ENCODE data around the gene CCT6A. TPM values are rescaled to one million over a fixed set of nuclear protein-coding genes. Genes with fewer than 3 reads are reported as not detected.
"Not testable (repeated sequence)": the region's sequence is repeated elsewhere in the genome, so short reads cannot be mapped to it uniquely, and the experiment has no call there.

CCT6A gene
- 100 to 1,000 TPM; 173 to 236 TPM for total RNA-seq

DNA sequence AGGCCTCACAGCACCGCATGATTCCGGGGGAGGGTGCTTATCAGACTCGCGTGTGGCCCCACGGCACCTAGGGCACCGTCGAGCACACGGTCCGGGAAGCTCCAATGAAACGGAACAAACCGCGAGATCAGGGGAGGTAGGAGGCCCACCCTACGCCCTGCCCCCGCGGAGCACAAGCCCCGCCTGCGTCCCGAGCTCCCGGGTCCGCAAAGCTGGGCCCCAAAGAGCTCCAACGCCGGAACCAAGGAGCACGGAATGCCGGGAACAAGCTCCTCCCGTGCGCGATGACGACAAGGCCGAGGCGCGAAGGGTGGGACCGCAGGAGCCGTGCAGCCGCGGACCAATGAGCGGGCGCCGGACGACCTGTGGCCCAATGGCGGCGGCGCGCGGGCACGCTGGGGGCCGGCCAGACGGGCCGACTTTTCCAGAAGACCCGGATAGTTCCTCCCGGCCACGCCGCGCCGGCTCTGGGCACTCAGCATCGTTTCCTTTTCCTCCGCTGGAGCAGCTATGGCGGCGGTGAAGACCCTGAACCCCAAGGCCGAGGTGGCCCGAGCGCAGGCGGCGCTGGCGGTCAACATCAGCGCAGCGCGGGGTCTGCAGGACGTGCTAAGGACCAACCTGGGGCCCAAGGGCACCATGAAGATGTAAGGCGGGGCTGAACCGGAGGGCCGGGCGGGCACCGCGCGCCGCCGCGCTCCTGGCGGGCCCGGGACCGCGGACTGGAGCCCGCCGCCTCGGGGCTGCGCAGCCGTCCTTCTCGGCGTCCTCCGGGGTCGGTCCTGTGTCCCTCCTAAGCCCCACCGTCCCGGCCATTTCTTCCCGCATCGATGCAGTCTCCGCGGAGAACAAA, at the start of gene CCT6A, which contains the start of gene PSPH:
Gene CCT6A (plus strand): TSS at position 427 of the 853 bp plus-strand sequence. CDS start 84 bp downstream, at position 511.
Gene PSPH (minus strand): TSS at position 106 of the 853 bp plus-strand sequence. CDS start 30,232 bp downstream, outside the sequence.
- ATAC-seq: peak; percentile 96
- peak; percentile 88 to 95 for DNase-seq (ENCODE audit: low spot score in 2 of 2)
- peak within 1 kb of the TSS; percentile 89 to 98 for H3K27ac Mint-ChIP-seq
- H3K36me3 Mint-ChIP-seq: peaks cover 17 to 37% of the 10 kb centered on the region in 2 donors
- H3K9me3 Mint-ChIP-seq: no peaks in the 10 kb centered on the region

GRCh38 chr7:56003749-56004148, 47.8 kb upstream of the CCT6A start:
- no peak overlapping the region for H3K27ac Mint-ChIP-seq
- H3K36me3 Mint-ChIP-seq: peaks cover 0 to 7% of the 10 kb centered on the region in 2 donors
- no peak for ATAC-seq
- no peak for DNase-seq (ENCODE audit: low spot score in 2 of 2)
- no peaks in the 10 kb centered on the region for H3K9me3 Mint-ChIP-seq

- Mint-ChIP-seq H3K9me3 (no peaks in the 10 kb centered on the region), H3K36me3 (no peaks in the 10 kb centered on the region), H3K27ac (no peak overlapping the region)
- no peak for DNase-seq (ENCODE audit: low spot score in 2 of 2)
- no peak for ATAC-seq
Measured at GRCh38 chr7:56007167-56007652, 44.4 kb upstream of the CCT6A start.

DNA sequence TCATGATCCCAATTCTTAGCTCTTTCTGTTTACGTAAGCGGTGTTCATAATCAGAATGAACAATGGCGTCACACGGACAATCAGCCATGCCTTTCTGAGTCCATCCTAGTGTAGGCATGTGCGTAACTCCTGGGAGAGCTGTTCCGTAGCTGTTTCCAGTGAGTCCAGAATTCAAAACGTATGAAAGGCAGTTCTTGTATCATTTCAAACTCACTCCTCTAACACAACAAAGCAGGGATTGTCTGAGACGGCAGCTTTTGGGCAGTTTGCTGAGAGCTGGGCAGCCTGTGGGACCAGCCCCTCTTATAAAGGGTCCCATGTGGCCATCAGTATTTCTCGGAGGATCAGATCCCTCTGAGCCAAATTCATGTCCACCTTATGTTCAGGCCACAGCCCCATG, 43.7 kb upstream of the CCT6A start:
- ATAC-seq: no peak
- no peaks in the 10 kb centered on the region for H3K36me3 Mint-ChIP-seq
- H3K9me3 Mint-ChIP-seq: no peaks in the 10 kb centered on the region
- DNase-seq (ENCODE audit: low spot score in 2 of 2): no peak
- H3K27ac Mint-ChIP-seq: peak overlapping the region in 1 of 2 donors; percentile 22

DNA sequence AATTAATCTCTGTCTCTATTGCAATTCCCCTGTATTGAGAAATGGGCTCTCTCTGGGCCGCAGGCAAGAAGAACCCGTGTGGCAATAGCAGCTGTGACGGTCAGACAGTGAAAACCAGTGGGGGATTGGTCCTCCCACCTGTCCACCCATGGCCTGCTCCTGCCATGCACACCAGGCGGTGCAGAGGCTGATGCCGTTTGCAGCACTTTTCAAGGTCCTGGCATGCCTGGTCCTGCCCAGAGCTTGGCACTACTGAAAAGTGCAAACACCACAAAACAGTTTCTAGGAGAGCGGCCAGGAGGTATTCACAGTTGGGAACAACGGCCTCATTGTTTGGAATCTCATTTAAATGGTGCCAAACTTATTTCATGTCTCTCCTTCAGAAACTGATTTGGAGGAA, 41.9 kb upstream of the CCT6A start:
- Mint-ChIP-seq H3K27ac (no peak overlapping the region), H3K36me3 (no peaks in the 10 kb centered on the region), H3K9me3 (no peaks in the 10 kb centered on the region)
- ATAC-seq (no peak), DNase-seq (ENCODE audit: low spot score in 2 of 2) (no peak)

DNA sequence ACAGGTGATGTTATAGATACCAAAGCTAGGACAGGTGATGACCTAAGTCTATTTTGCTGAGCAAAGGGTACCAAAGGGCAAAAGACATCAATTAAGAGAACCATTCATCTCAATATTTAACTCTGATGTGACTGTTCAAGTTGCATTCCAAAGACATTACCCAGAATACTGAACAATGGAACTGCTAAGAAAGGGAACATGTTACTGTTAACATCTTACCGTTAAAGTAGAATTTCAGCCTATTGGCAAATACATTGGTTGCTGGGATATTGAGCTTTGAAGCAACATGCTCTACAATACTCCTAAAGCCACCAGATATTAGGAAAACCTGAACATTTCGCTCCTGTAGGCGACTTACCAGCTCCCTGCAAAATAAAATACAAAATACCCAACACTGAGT, 34.5 kb upstream of the CCT6A start:
- not testable (repeated sequence) for H3K36me3 Mint-ChIP-seq; H3K27ac Mint-ChIP-seq; H3K9me3 Mint-ChIP-seq; DNase-seq (ENCODE audit: low spot score in 2 of 2); ATAC-seq

GRCh38 chr7:56019501-56019900, 32.1 kb upstream of the CCT6A start:
- ATAC-seq: no peak
- Mint-ChIP-seq H3K9me3 (no peaks in the 10 kb centered on the region), H3K27ac (no peak overlapping the region), H3K36me3 (no peaks in the 10 kb centered on the region)
- DNase-seq (ENCODE audit: low spot score in 2 of 2): no peak

DNA sequence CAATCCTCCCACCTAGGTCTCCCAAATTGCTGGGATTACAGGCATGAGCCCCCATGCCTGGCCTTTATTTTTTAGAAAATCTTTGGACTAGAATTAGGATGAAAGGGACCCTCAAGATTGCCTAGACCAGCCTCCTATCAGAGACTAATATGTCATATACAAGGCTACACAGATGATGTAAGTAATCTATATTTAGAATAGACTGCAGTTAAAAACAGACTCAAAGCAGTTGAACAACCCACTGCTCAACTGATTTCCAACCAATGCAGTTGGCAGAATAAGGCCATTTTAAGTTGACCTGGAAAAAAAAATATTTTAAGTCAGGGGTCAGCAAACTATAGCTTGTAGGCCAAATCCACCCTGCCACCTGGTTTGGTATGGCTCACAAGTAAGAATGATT, 28.1 kb upstream of the CCT6A start:
- no peaks in the 10 kb centered on the region for H3K36me3 Mint-ChIP-seq
- no peak overlapping the region for H3K27ac Mint-ChIP-seq
- DNase-seq (ENCODE audit: low spot score in 2 of 2): no peak
- no peak for ATAC-seq
- no peaks in the 10 kb centered on the region for H3K9me3 Mint-ChIP-seq

DNA sequence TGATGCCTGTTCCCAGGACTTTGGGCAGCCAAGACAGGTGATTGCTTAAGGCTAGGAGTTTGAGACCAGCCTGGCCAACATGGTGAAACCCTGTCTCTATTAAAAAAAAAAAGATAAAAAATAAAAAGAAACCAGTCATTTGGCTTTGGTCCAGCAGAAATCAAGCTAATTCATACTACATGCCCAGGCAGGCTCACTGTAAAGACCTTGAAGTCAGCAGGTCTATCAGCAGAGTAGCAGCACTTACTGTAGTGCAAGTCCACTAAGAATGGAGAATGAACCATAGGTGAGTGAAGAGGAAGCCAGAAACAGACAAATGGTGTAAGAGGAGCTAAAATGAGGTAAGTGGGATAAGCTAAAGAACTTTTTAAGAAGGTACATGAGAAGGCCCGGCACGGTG, 25.0 kb upstream of the CCT6A start:
- peak overlapping the region in 1 of 2 donors; percentile 45 for H3K27ac Mint-ChIP-seq
- H3K36me3 Mint-ChIP-seq: peaks cover 3 to 13% of the 10 kb centered on the region in 2 donors
- no peak for DNase-seq (ENCODE audit: low spot score in 2 of 2)
- H3K9me3 Mint-ChIP-seq: no peaks in the 10 kb centered on the region
- no peak for ATAC-seq

DNA sequence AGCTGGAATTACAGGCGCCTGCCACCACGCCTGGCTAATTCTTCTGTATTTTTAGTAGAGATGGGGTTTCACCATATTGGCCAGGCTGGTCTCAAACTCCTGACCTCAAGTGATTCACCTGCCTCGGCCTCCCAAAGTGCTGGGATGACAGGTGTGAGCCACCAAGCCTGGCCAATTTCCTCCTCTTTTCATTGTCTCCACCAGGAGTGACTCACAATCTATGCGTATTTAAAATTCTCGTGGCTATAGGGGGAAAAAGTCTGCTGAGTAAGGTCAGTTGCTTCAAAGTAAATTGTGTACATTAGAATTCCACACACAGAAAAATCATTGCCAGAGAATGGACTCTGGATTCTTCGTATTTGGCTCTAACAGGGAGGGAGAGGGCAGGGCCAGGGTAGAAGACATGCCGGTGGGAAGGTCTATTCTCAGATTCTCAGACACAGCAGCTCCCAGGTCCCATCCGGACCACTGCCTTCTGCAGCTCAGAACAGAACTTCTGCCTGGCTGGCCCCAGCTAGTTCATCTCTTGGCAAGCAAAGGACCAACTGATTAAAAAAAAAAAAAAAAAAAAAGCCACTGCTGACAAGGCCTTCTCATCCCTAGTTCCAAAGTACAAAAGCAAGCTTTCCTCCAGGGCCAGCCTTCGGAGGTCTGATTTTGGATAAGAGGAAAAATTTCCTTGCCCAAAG, 22.5 kb upstream of the CCT6A start:
- ATAC-seq: peak in 1 of 2 donors; percentile 22
- Mint-ChIP-seq H3K36me3 (peaks cover 9 to 18% of the 10 kb centered on the region in 2 donors), H3K9me3 (no peaks in the 10 kb centered on the region), H3K27ac (no peak overlapping the region)
- no peak for DNase-seq (ENCODE audit: low spot score in 2 of 2)

DNA sequence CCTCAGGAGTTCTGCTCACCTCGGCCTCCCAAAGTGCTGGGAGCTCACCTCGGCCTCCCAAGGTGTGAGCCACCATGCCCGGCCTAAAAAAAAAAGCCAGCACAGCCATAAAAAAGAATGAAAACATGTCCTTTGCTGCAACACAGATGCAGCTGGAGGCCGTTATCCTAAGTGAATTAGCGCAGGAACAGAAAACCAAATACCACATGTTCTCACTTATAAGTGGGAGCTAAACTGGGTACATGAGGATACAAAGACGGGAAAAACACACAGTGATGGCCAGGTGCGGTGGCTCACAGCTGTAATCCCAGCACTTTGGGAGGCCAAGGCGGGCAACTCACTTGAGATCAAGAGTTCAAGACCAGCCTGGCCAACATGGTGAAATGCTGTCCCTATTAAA, 21.2 kb upstream of the CCT6A start:
- no peak for DNase-seq (ENCODE audit: low spot score in 2 of 2)
- no peak overlapping the region for H3K27ac Mint-ChIP-seq
- H3K9me3 Mint-ChIP-seq: no peaks in the 10 kb centered on the region
- no peak for ATAC-seq
- H3K36me3 Mint-ChIP-seq: peaks cover 9 to 18% of the 10 kb centered on the region in 2 donors

DNA sequence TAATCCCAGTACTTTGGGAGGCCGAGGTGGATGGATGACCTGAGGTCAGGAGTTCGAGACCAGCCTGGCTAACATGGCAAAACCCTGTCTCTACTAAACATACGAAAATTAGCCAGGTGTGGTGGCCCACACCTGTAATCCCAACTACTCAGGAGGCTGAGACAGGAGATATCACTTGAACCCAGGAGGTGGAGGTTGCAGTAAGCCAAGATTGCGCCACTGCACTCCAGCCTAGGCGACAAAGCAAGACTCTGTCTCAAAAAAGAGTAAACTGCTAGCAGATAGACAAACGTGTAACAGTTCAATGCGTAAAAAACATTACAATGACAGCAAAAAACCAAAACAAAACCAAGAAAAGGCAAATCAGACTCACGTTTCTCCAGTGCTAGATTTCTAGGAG, 20.0 kb upstream of the CCT6A start:
- not testable (repeated sequence) for H3K9me3 Mint-ChIP-seq; H3K27ac Mint-ChIP-seq; DNase-seq (ENCODE audit: low spot score in 2 of 2); ATAC-seq
- peaks cover 9 to 18% of the 10 kb centered on the region in 2 donors for H3K36me3 Mint-ChIP-seq

DNA sequence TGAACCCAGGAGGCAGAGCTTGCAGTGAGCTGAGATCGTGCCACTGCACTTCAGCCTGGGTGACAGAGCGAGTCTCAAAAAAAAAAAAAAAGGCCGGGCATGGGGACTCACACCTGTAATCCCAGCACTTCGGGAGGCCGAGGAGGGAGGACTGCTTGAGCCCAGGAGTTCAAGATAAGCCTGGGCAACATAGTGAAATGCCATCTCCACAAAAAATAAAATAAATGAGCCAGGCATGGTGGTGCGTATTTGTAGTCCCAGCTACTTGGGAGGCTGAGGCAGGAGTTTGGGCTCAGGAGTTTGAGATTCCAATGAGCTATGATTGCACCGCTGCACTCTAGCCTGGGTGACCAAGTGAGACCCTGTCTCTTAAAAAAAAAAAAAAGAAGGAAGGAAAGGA, 19.0 kb upstream of the CCT6A start:
- H3K9me3 Mint-ChIP-seq; DNase-seq (ENCODE audit: low spot score in 2 of 2); ATAC-seq; H3K27ac Mint-ChIP-seq: not testable (repeated sequence)
- peaks cover 9 to 18% of the 10 kb centered on the region in 2 donors for H3K36me3 Mint-ChIP-seq

GRCh38 chr7:56033671-56034432, 17.7 kb upstream of the CCT6A start:
- H3K36me3 Mint-ChIP-seq: peaks cover 9 to 15% of the 10 kb centered on the region in 2 donors
- H3K27ac Mint-ChIP-seq: peak overlapping the region; percentile 16 to 69
- ATAC-seq (peak; percentile 94 to 98), DNase-seq (ENCODE audit: low spot score in 2 of 2) (peak; percentile 60 to 71)
- H3K9me3 Mint-ChIP-seq: no peaks in the 10 kb centered on the region

- peak overlapping the region in 1 of 2 donors; percentile 66 for H3K27ac Mint-ChIP-seq
- H3K36me3 Mint-ChIP-seq: no peaks in the 10 kb centered on the region
- no peaks in the 10 kb centered on the region for H3K9me3 Mint-ChIP-seq
- ATAC-seq: no peak
- DNase-seq (ENCODE audit: low spot score in 2 of 2): no peak
Measured at GRCh38 chr7:56040730-56041129, 10.8 kb upstream of the CCT6A start.

DNA sequence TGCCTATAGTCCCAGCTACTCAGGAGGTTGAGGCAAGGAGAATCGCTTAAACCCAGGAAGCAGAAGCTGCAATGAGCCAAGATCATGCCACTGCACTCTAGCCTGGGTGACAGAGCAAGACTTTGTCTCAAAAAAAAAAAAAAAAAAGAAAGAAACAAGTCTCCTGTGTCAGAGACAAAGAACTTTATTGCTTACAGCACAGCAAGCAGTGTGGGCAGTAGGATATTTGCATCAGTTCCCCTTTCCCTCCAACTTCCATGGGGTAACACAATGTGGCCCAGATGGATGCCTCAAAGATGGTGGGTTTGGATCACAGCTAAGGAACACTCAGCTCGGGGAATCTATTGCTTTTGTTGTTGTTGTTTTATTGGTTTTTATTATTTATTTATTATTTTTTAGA, 5.8 kb upstream of the CCT6A start:
- not testable (repeated sequence) for H3K36me3 Mint-ChIP-seq; ATAC-seq; H3K27ac Mint-ChIP-seq; H3K9me3 Mint-ChIP-seq; DNase-seq (ENCODE audit: low spot score in 2 of 2)
